ENCODE measurements around the gene FRMD4B.

GRCh38 chr3:69212411-69213160, 173.3 kb downstream of the FRMD4B start:
- TF ChIP-seq, protein P1, sequence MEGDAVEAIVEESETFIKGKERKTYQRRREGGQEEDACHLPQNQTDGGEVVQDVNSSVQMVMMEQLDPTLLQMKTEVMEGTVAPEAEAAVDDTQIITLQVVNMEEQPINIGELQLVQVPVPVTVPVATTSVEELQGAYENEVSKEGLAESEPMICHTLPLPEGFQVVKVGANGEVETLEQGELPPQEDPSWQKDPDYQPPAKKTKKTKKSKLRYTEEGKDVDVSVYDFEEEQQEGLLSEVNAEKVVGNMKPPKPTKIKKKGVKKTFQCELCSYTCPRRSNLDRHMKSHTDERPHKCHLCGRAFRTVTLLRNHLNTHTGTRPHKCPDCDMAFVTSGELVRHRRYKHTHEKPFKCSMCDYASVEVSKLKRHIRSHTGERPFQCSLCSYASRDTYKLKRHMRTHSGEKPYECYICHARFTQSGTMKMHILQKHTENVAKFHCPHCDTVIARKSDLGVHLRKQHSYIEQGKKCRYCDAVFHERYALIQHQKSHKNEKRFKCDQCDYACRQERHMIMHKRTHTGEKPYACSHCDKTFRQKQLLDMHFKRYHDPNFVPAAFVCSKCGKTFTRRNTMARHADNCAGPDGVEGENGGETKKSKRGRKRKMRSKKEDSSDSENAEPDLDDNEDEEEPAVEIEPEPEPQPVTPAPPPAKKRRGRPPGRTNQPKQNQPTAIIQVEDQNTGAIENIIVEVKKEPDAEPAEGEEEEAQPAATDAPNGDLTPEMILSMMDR (IDR thresholded peaks at IDR 0.05): no peak
- no peak for TF ChIP-seq POLR2A (IDR thresholded peaks at IDR 0.05)
